CD14-positive monocyte (primary cell): ENCODE measurements around the gene ABTB2. TPM values are rescaled to one million over a fixed set of nuclear protein-coding genes. Genes with fewer than 3 reads are reported as not detected.

Experiments
- DNase-seq, 3 donors: peaks; one replicate each; pipeline ENCODE4 v3.0.0-alpha.2; 2011 to 2022
- H2AFZ ChIP-seq: 2 replicates; pipeline ENCODE4 v1.6.0; 2012; ENCODE audit warnings: mild to moderate bottlenecking, low read depth, low read length, inconsistent platforms; ENCODE audit not compliant: insufficient read depth, poor library complexity, severe bottlenecking
- H3K27ac ChIP-seq, 2 donors: 1 replicate in 1 of 2; 2 replicates in 1 of 2; pipeline ENCODE4 v1.5.1; 2012 to 2013; ENCODE audit warnings: low read length in 2 of 2, control low read depth in 1 of 2, inconsistent platforms in 1 of 2, low read depth in 1 of 2, mild to moderate bottlenecking in 1 of 2
- H3K27me3 ChIP-seq, 2 donors: one replicate each; pipeline versions ENCODE4 v1.6.0 to v1.6.1; 2011 to 2013; ENCODE audit warnings: low read length in 2 of 2; ENCODE audit not compliant: control insufficient read depth in 2 of 2, insufficient read depth in 2 of 2
- H3K36me3 ChIP-seq, 2 donors: replicated peaks in 1 of 2; 1 replicate in 1 of 2; 2 replicates in 1 of 2; pipeline versions ENCODE4 v1.5.1 to v1.6.1; 2012 to 2013; ENCODE audit warnings: low read length in 2 of 2, control low read depth in 1 of 2, inconsistent platforms in 1 of 2, mild to moderate bottlenecking in 1 of 2; ENCODE audit not compliant: insufficient read depth in 2 of 2, control insufficient read depth in 1 of 2
- H3K4me1 ChIP-seq, 2 donors: 1 replicate in 1 of 2; 2 replicates in 1 of 2; pipeline versions ENCODE4 v1.5.1 to v1.6.1; 2012 to 2013; ENCODE audit warnings: low read length in 2 of 2, control low read depth in 1 of 2, inconsistent platforms in 1 of 2, mild to moderate bottlenecking in 1 of 2, moderate library complexity in 1 of 2; ENCODE audit not compliant: insufficient read depth in 2 of 2, control insufficient read depth in 1 of 2
- H3K4me2 ChIP-seq: replicated peaks from 2 replicates; pipeline ENCODE3; 2012; ENCODE audit warnings: low read length, moderate library complexity, mild to moderate bottlenecking; ENCODE audit not compliant: poor library complexity, severe bottlenecking; ENCODE audit errors: extremely low read depth
- H3K4me3 ChIP-seq, 3 experiments: fragments of 200-600 bp in 1 of 3; sonication (generic) in 1 of 3; replicated peaks in 1 of 3; 1 replicate in 2 of 3; 2 replicates in 1 of 3; pipeline ENCODE4 v1.5.1; 2011 to 2013; ENCODE audit warnings: low read length in 3 of 3, mild to moderate bottlenecking in 3 of 3, control low read depth in 2 of 3, low read depth in 2 of 3, inconsistent platforms in 1 of 3, moderate library complexity in 1 of 3
- H3K79me2 ChIP-seq: 2 replicates; pipeline ENCODE4 v1.6.0; 2012; ENCODE audit warnings: mild to moderate bottlenecking, control low read depth, inconsistent platforms, low read length, moderate library complexity; ENCODE audit not compliant: insufficient read depth
- H3K9ac ChIP-seq: 2 replicates; pipeline ENCODE4 v1.6.0; 2017; ENCODE audit warnings: low read length, mild to moderate bottlenecking; ENCODE audit not compliant: insufficient read depth, poor library complexity, severe bottlenecking
- H3K9me3 ChIP-seq, 2 donors: replicated peaks in 1 of 2; 1 replicate in 1 of 2; 2 replicates in 1 of 2; pipeline versions ENCODE4 v1.5.1 to v1.6.1; 2012 to 2013; ENCODE audit warnings: low read length in 2 of 2, control low read depth in 1 of 2; ENCODE audit not compliant: control insufficient read depth in 1 of 2, insufficient read depth in 1 of 2
- H4K20me1 ChIP-seq: 2 replicates; pipeline ENCODE4 v1.6.0; 2012; ENCODE audit warnings: mild to moderate bottlenecking, low read length, control low read depth, moderate library complexity; ENCODE audit not compliant: insufficient read depth
- H3K27ac Mint-ChIP-seq, 7 donors: one replicate each; pipeline ENCODE4 v1.8.0; 2020; ENCODE audit warnings: mild to moderate bottlenecking in 7 of 7, mixed read lengths in 7 of 7, moderate library complexity in 6 of 7, inconsistent platforms in 2 of 7
- H3K27me3 Mint-ChIP-seq, 3 donors: one replicate each; pipeline ENCODE4 v1.8.0; 2021 to 2022; ENCODE audit warnings: low read depth in 3 of 3, mild to moderate bottlenecking in 3 of 3, mixed read lengths in 3 of 3, moderate library complexity in 3 of 3, inconsistent platforms in 1 of 3
- H3K36me3 Mint-ChIP-seq, 2 donors: one replicate each; pipeline ENCODE4 v1.8.0; 2020; ENCODE audit warnings: mixed read lengths in 2 of 2, inconsistent platforms in 1 of 2, mild to moderate bottlenecking in 1 of 2
- H3K4me1 Mint-ChIP-seq: one replicate; pipeline ENCODE4 v1.8.0; 2020; ENCODE audit warnings: mild to moderate bottlenecking, mixed read lengths
- H3K4me3 Mint-ChIP-seq, 2 donors: one replicate each; pipeline ENCODE4 v1.8.0; 2020; ENCODE audit warnings: mild to moderate bottlenecking in 2 of 2, mixed read lengths in 2 of 2, moderate library complexity in 1 of 2
- H3K9me3 Mint-ChIP-seq, 7 donors: one replicate each; pipeline ENCODE4 v1.8.0; 2020 to 2022; ENCODE audit warnings: mixed read lengths in 7 of 7, mild to moderate bottlenecking in 6 of 7, moderate library complexity in 6 of 7, inconsistent platforms in 2 of 7
- WGBS: methylation state at CpG from one replicate; pipeline ENCODE4 v1.1.5; 2013; ENCODE audit warnings: missing lambda C conversion rate; ENCODE audit not compliant: insufficient coverage; 5-methylcytosine and 5-hydroxymethylcytosine counted together
- intact Hi-C, 2 donors: fragments of 100-400 bp; cut with micrococcal nuclease; formaldehyde crosslinking; loops; one replicate each; pipeline versions ENCODE4 v1.15.0 to v1.15.1; 2023
- polyA plus RNA-seq, 3 donors: library from polyadenylated mRNA; depleted of rRNA in 1 of 3; unstranded in 2 of 3; stranded (reverse) in 1 of 3; fragments of 300-500 nt in 2 of 3; fragments of >200 nt in 1 of 3; fragmentation: Illumina TruSeq in 2 of 3; gene quantifications; 1 replicate in 2 of 3; 2 replicates in 1 of 3; pipeline ENCODE4 v1.2.3, GENCODE V29; 2012 to 2021
- TF ChIP-seq, protein P1 (sequence below): fragments of 200-600 bp; IDR thresholded peaks from one replicate; pipeline ENCODE4 v1.8.0; 2022; ENCODE audit warnings: antibody characterized with exemption, mild to moderate bottlenecking

ABTB2 gene
- polyA plus RNA-seq, 3 donors, result 0.25 to 1.7 (median 0.26) TPM

DNA sequence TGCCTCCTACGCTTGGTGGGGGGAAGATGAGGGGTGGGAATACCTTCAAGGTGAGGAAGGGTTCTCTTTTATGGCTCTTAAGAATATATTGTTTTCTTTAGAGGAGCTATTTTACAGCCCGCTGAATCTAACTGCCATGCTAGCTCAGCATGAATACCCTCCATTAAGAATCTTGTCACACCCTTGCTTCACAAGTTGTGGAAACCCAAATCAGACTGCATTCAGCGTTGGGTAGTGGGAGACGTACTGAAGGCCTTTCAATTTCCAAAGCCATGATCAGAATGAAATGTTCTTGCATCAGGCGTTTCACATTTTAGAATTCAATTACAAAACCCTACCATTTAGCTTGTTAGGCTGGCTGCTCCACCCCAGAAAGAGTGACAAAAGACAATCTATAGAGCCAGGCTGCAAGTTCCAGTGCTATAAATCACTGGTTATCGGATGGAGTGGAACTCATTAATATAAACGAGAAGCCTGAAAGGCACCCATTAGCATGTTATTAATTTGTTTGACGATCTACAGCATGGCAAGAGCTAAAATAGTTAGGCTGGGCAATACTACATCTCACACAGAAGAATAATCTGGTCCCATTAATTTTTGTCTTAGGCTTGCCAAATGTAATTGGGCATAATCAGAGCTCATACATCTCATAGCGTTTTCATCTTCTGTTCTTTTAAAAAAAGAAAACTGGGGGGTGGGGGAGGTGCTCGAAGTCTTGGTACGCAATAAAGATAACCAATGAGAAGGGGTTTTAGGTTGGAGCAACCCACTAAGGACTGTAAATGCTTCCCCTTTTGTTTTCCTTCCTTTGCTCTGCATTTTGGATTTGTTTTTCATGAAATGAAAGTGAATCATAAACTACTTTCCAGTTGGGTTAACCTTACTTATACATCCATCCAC is 57.5 kb downstream of the ABTB2 start:
- H3K4me3 ChIP-seq, result peak overlapping the region in 2 of 3 experiments; percentile 40 to 58
- no peaks in the 10 kb centered on the region for H3K79me2 ChIP-seq
- peak overlapping the region; percentile 36 for H2AFZ ChIP-seq
- no peaks in the 10 kb centered on the region for H4K20me1 ChIP-seq
- H3K4me2 ChIP-seq, result peak overlapping the region; percentile 51
- no peaks in the 10 kb centered on the region for H3K36me3 ChIP-seq
- H3K4me3 Mint-ChIP-seq, result peak overlapping the region; percentile 72 to 87
- H3K9ac ChIP-seq, result peak overlapping the region; percentile 7
- 89% methylated on average over 2 of the region's 11 CpGs for WGBS
- peaks cover 0 to 2% (median 0%) of the 10 kb centered on the region in 3 donors for H3K27me3 Mint-ChIP-seq
- peak overlapping the region in 1 of 2 donors; percentile 81 for H3K27ac ChIP-seq
- TF ChIP-seq, protein P1, sequence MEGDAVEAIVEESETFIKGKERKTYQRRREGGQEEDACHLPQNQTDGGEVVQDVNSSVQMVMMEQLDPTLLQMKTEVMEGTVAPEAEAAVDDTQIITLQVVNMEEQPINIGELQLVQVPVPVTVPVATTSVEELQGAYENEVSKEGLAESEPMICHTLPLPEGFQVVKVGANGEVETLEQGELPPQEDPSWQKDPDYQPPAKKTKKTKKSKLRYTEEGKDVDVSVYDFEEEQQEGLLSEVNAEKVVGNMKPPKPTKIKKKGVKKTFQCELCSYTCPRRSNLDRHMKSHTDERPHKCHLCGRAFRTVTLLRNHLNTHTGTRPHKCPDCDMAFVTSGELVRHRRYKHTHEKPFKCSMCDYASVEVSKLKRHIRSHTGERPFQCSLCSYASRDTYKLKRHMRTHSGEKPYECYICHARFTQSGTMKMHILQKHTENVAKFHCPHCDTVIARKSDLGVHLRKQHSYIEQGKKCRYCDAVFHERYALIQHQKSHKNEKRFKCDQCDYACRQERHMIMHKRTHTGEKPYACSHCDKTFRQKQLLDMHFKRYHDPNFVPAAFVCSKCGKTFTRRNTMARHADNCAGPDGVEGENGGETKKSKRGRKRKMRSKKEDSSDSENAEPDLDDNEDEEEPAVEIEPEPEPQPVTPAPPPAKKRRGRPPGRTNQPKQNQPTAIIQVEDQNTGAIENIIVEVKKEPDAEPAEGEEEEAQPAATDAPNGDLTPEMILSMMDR, result no peak
- peaks cover 31% of the 10 kb centered on the region for H3K4me1 Mint-ChIP-seq
- H3K9me3 ChIP-seq, result no peaks in the 10 kb centered on the region
- peaks cover 0 to 1% (median 0%) of the 10 kb centered on the region in 7 donors for H3K9me3 Mint-ChIP-seq
- DNase-seq, result peak; percentile 26 to 52 (median 37)
- H3K27me3 ChIP-seq, result no peaks in the 10 kb centered on the region
- no peaks in the 10 kb centered on the region for H3K36me3 Mint-ChIP-seq
- intact Hi-C loops, result loop anchor here (10.0 kb wide), 2 partner anchors 45 to 55 kb away; partner anchors contain the start of gene ABTB2 (in 1 of the 2)
- H3K4me1 ChIP-seq, result peaks cover 31 to 33% of the 10 kb centered on the region in 2 donors
- peak overlapping the region; percentile 91 to 95 (median 94) for H3K27ac Mint-ChIP-seq

DNA sequence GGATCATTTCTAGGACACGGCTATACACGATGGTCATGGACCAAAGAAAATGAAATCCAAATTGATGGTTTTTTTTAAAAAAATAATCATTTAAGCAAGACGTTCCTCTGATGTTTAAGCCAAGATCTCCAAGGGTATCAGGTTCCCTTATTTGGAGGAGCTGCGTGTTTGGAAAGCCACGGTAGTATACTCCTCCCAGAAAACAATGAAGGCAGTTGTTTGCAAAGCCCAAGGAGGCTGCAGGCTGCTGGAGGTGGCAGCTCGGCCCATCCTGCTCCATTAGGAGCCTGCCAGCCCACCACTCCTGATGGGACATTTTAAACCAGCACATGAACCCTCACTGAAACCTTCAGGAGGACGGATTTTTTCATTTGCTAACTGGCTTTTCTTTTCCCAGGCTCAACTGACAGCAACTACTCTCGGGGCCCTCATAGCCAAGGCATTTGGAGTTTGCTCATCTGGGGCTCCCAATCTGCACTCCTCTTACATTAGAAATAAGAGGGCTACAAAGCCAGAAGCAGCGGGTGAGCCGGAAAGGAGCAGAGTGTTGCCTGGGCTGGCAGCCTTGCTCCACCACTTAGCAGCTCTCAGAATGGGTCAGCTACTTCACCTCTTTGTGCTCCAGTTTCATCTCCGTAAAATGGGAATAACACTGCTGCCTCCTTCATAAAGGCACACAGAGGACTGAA is 58.4 kb downstream of the ABTB2 start:
- WGBS, result 75% methylated on average over 9 of the region's 11 CpGs
- DNase-seq, result no peak
- Mint-ChIP-seq H3K9me3 (peaks cover 0 to 1% (median 0%) of the 10 kb centered on the region in 7 donors), H3K4me1 (peaks cover 31% of the 10 kb centered on the region), H3K36me3 (no peaks in the 10 kb centered on the region), H3K27me3 (peaks cover 0 to 2% (median 0%) of the 10 kb centered on the region in 3 donors), H3K27ac (peak overlapping the region in 1 of 7 donors; percentile 30), H3K4me3 (no peak overlapping the region)
- Histone ChIP-seq H3K27ac (no peak overlapping the region), H3K4me2 (no peak overlapping the region), H3K36me3 (no peaks in the 10 kb centered on the region), H3K79me2 (no peaks in the 10 kb centered on the region), H3K4me3 (no peak overlapping the region), H4K20me1 (no peaks in the 10 kb centered on the region), H3K4me1 (peaks cover 31 to 33% of the 10 kb centered on the region in 2 donors), H3K9me3 (no peaks in the 10 kb centered on the region), H3K9ac (no peak overlapping the region), H2AFZ (peak overlapping the region; percentile 12), H3K27me3 (no peaks in the 10 kb centered on the region)
- TF ChIP-seq, protein P1, result no peak
- intact Hi-C loops, result no loop called here
